ENCODE results near the gene OR6Q1. TPM values are rescaled to one million over a fixed set of nuclear protein-coding genes. Genes with fewer than 3 reads are reported as not detected.

The OR6Q1 gene
- total and polyA plus RNA-seq, 2 donors (not counting 1 experiment from before 2014, with no cell fraction given): not detected

- no peaks in the 10 kb centered on the region for H3K9me3 ChIP-seq (ENCODE audit: control extremely low read depth in 1 of 3, control insufficient read depth in 2 of 3, insufficient read depth in 1 of 3, low read length in 2 of 3)
- no peak overlapping the region for H2AFZ ChIP-seq (ENCODE audit: insufficient read depth, low read depth, low read length, poor library complexity, severe bottlenecking)
- H3K9me3 Mint-ChIP-seq (ENCODE audit: insufficient read depth): no peaks in the 10 kb centered on the region
- H3K4me2 ChIP-seq (replicated peaks; ENCODE audit: low read depth, low read length, poor library complexity, severe bottlenecking): no peak overlapping the region
- WGBS (ENCODE audit: insufficient coverage): 81% methylated on average over 2 of the region's 3 CpGs
- no peak overlapping the region for H3K4me3 ChIP-seq (ENCODE audit: control extremely low read depth in 1 of 5, extremely low read depth in 1 of 5, insufficient read depth in 1 of 5, low read depth in 2 of 5, low read length in 4 of 5)
- no peak overlapping the region for H3K4me3 Mint-ChIP-seq
- no peaks in the 10 kb centered on the region for H3K4me1 Mint-ChIP-seq
- no peak overlapping the region for H3K27ac ChIP-seq (ENCODE audit: low read length in 2 of 2)
- no peaks in the 10 kb centered on the region for H3K4me1 ChIP-seq (ENCODE audit: control insufficient read depth in 2 of 2, insufficient read depth in 2 of 2, low read length in 2 of 2)
- ChIA-PET POLR2A (no interaction called here), CTCF (no interaction called here)
- no peak for DNase-seq
- H3K36me3 ChIP-seq (replicated peaks in 1 of 2; ENCODE audit: control extremely low read depth in 1 of 2, control insufficient read depth in 1 of 2, extremely low read depth in 1 of 2, insufficient read depth in 2 of 2, low read length in 1 of 2): no peaks in the 10 kb centered on the region
- no peak overlapping the region for H3K27ac Mint-ChIP-seq
- no peaks in the 10 kb centered on the region for H4K20me1 ChIP-seq (ENCODE audit: control insufficient read depth, insufficient read depth, low read length, poor library complexity, severe bottlenecking)
- H3K79me2 ChIP-seq (ENCODE audit: control insufficient read depth, insufficient read depth, low read length): no peaks in the 10 kb centered on the region
- intact Hi-C loops (cut with micrococcal nuclease): no loop called here
- H3K9ac ChIP-seq (ENCODE audit: low read length): no peak overlapping the region
- no peak for ATAC-seq (ENCODE audit: low read depth)
- peaks cover 16% of the 10 kb centered on the region for H3K27me3 Mint-ChIP-seq
- peaks cover 0 to 3% (median 0%) of the 10 kb centered on the region in 4 experiments for H3K27me3 ChIP-seq (replicated peaks in 1 of 4; ENCODE audit: control extremely low read depth in 1 of 4, control insufficient read depth in 3 of 4, insufficient read depth in 4 of 4, low read length in 3 of 4)
- TF ChIP-seq EZH2 (IDR thresholded peaks at IDR 0.05; ENCODE audit: borderline replicate concordance, insufficient read depth, low read depth, low read length, poor library complexity, severe bottlenecking): no peak
- TF ChIP-seq, protein P1, sequence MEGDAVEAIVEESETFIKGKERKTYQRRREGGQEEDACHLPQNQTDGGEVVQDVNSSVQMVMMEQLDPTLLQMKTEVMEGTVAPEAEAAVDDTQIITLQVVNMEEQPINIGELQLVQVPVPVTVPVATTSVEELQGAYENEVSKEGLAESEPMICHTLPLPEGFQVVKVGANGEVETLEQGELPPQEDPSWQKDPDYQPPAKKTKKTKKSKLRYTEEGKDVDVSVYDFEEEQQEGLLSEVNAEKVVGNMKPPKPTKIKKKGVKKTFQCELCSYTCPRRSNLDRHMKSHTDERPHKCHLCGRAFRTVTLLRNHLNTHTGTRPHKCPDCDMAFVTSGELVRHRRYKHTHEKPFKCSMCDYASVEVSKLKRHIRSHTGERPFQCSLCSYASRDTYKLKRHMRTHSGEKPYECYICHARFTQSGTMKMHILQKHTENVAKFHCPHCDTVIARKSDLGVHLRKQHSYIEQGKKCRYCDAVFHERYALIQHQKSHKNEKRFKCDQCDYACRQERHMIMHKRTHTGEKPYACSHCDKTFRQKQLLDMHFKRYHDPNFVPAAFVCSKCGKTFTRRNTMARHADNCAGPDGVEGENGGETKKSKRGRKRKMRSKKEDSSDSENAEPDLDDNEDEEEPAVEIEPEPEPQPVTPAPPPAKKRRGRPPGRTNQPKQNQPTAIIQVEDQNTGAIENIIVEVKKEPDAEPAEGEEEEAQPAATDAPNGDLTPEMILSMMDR (IDR thresholded peaks at IDR 0.05): no peak
Measured at GRCh38 chr11:58060535-58060934, 29.8 kb downstream of the OR6Q1 start.

- Mint-ChIP-seq H3K27me3 (peaks cover 16% of the 10 kb centered on the region), H3K27ac (no peak overlapping the region), H3K9me3 (ENCODE audit: insufficient read depth) (no peaks in the 10 kb centered on the region), H3K4me1 (no peaks in the 10 kb centered on the region), H3K4me3 (no peak overlapping the region)
- no peak overlapping the region for H2AFZ ChIP-seq (ENCODE audit: insufficient read depth, low read depth, low read length, poor library complexity, severe bottlenecking)
- H3K9me3 ChIP-seq (ENCODE audit: control extremely low read depth in 1 of 3, control insufficient read depth in 2 of 3, insufficient read depth in 1 of 3, low read length in 2 of 3): no peaks in the 10 kb centered on the region
- ATAC-seq (ENCODE audit: low read depth) (no peak), DNase-seq (no peak)
- intact Hi-C loops (cut with micrococcal nuclease): no loop called here
- no peak overlapping the region for H3K9ac ChIP-seq (ENCODE audit: low read length)
- peaks cover 0 to 3% (median 0%) of the 10 kb centered on the region in 4 experiments for H3K27me3 ChIP-seq (replicated peaks in 1 of 4; ENCODE audit: control extremely low read depth in 1 of 4, control insufficient read depth in 3 of 4, insufficient read depth in 4 of 4, low read length in 3 of 4)
- no peak overlapping the region for H3K27ac ChIP-seq (ENCODE audit: low read length in 2 of 2)
- no peak overlapping the region for H3K4me3 ChIP-seq (ENCODE audit: control extremely low read depth in 1 of 5, extremely low read depth in 1 of 5, insufficient read depth in 1 of 5, low read depth in 2 of 5, low read length in 4 of 5)
- H3K4me1 ChIP-seq (ENCODE audit: control insufficient read depth in 2 of 2, insufficient read depth in 2 of 2, low read length in 2 of 2): no peaks in the 10 kb centered on the region
- ChIA-PET POLR2A (no interaction called here), CTCF (no interaction called here)
- no peaks in the 10 kb centered on the region for H3K79me2 ChIP-seq (ENCODE audit: control insufficient read depth, insufficient read depth, low read length)
- H4K20me1 ChIP-seq (ENCODE audit: control insufficient read depth, insufficient read depth, low read length, poor library complexity, severe bottlenecking): no peaks in the 10 kb centered on the region
- TF ChIP-seq, protein P1 (IDR thresholded peaks at IDR 0.05): no peak
- no peak for TF ChIP-seq EZH2 (IDR thresholded peaks at IDR 0.05; ENCODE audit: borderline replicate concordance, insufficient read depth, low read depth, low read length, poor library complexity, severe bottlenecking)
- no peaks in the 10 kb centered on the region for H3K36me3 ChIP-seq (replicated peaks in 1 of 2; ENCODE audit: control extremely low read depth in 1 of 2, control insufficient read depth in 1 of 2, extremely low read depth in 1 of 2, insufficient read depth in 2 of 2, low read length in 1 of 2)
- H3K4me2 ChIP-seq (replicated peaks; ENCODE audit: low read depth, low read length, poor library complexity, severe bottlenecking): no peak overlapping the region
- WGBS (ENCODE audit: insufficient coverage): 66% methylated on average over 4 of the region's 6 CpGs
Measured at GRCh38 chr11:58060939-58061672, 30.4 kb downstream of the OR6Q1 start.
